Measurements from ENCODE around the gene CSNK2A2. TPM values are rescaled to one million over a fixed set of nuclear protein-coding genes. Genes with fewer than 3 reads are reported as not detected.

Gene CSNK2A2
- 10 to 100 TPM; 29.2 to 40.1 TPM for total RNA-seq

- Histone ChIP-seq H3K27ac (no peak within 1 kb of the TSS), H3K4me1 (ENCODE audit: control insufficient read depth in 1 of 2, low read depth in 2 of 2) (peaks cover 9 to 16% of the 10 kb centered on the region in 2 donors), H3K27me3 (replicated peaks; ENCODE audit: insufficient read depth) (no peaks in the 10 kb centered on the region), H3K36me3 (no peaks in the 10 kb centered on the region), H3K4me3 (peak within 1 kb of the TSS; percentile 90), H3K9me3 (no peaks in the 10 kb centered on the region)
- ATAC-seq (ENCODE audit: insufficient number of reproducible peaks, low FRiP score, low read depth) (peak; percentile 64), DNase-seq (ENCODE audit: low spot score) (no peak)
- TF ChIP-seq, protein P1, sequence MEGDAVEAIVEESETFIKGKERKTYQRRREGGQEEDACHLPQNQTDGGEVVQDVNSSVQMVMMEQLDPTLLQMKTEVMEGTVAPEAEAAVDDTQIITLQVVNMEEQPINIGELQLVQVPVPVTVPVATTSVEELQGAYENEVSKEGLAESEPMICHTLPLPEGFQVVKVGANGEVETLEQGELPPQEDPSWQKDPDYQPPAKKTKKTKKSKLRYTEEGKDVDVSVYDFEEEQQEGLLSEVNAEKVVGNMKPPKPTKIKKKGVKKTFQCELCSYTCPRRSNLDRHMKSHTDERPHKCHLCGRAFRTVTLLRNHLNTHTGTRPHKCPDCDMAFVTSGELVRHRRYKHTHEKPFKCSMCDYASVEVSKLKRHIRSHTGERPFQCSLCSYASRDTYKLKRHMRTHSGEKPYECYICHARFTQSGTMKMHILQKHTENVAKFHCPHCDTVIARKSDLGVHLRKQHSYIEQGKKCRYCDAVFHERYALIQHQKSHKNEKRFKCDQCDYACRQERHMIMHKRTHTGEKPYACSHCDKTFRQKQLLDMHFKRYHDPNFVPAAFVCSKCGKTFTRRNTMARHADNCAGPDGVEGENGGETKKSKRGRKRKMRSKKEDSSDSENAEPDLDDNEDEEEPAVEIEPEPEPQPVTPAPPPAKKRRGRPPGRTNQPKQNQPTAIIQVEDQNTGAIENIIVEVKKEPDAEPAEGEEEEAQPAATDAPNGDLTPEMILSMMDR (IDR thresholded peaks at IDR 0.05), result no peak
Observed at GRCh38 chr16:58198022-58198683, at the start of gene CSNK2A2. Gene CSNK2A2 (minus strand): TSS chr16:58198106. CDS start chr16:58197736, 370 bp downstream.

- no peaks in the 10 kb centered on the region for H3K36me3 ChIP-seq
- no peak overlapping the region for H3K4me3 ChIP-seq
- H3K4me1 ChIP-seq (ENCODE audit: control insufficient read depth in 1 of 2, low read depth in 2 of 2), result no peaks in the 10 kb centered on the region
Observed at GRCh38 chr16:58243528-58244004, 45.7 kb upstream of the CSNK2A2 start.

DNA sequence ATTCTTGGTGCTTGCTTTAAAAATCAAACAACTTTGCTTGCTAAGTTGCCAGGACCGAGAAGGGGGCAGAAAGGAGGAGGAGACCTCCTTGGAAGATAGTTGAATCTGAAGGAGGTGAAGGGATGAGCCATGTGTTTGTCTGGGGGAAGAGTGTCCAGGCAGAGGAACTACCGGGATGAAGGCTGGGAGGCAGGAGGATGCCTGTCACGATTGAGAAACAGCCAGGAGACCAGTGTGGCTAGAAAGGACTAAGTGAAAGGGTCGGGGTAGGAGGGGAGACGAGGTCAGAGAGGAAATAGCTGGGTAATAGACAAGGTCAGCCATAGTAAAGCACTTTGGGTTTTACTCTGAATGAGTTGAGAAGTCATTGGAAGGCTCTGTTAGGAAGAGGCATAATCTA, 38.9 kb upstream of the CSNK2A2 start:
- no peak for ATAC-seq (ENCODE audit: insufficient number of reproducible peaks, low FRiP score, low read depth)
- Histone ChIP-seq H3K36me3 (no peaks in the 10 kb centered on the region), H3K4me1 (ENCODE audit: control insufficient read depth in 1 of 2, low read depth in 2 of 2) (no peaks in the 10 kb centered on the region), H3K9me3 (no peaks in the 10 kb centered on the region), H3K4me3 (no peak overlapping the region), H3K27ac (no peak overlapping the region), H3K27me3 (replicated peaks; ENCODE audit: insufficient read depth) (no peaks in the 10 kb centered on the region)
- TF ChIP-seq, protein P1 (IDR thresholded peaks at IDR 0.05), result no peak
- no peak for DNase-seq (ENCODE audit: low spot score)

More at GRCh38 chr16:58243528-58244004, 45.7 kb upstream of the CSNK2A2 start:
- H3K27me3 ChIP-seq (replicated peaks; ENCODE audit: insufficient read depth), result no peaks in the 10 kb centered on the region
- H3K9me3 ChIP-seq, result no peaks in the 10 kb centered on the region
- DNase-seq (ENCODE audit: low spot score) (no peak), ATAC-seq (ENCODE audit: insufficient number of reproducible peaks, low FRiP score, low read depth) (no peak)
- TF ChIP-seq, protein P1 (IDR thresholded peaks at IDR 0.05), result no peak
- H3K27ac ChIP-seq, result no peak overlapping the region

- no peak for ATAC-seq (ENCODE audit: insufficient number of reproducible peaks, low FRiP score, low read depth)
- peak; percentile 28 for DNase-seq (ENCODE audit: low spot score)
- peak overlapping the region; percentile 60 for H3K4me3 ChIP-seq
- no peaks in the 10 kb centered on the region for H3K9me3 ChIP-seq
- H3K4me1 ChIP-seq (ENCODE audit: control insufficient read depth in 1 of 2, low read depth in 2 of 2), result no peaks in the 10 kb centered on the region
- H3K27ac ChIP-seq, result no peak overlapping the region
- TF ChIP-seq, protein P1 (IDR thresholded peaks at IDR 0.05), result no peak
- no peaks in the 10 kb centered on the region for H3K27me3 ChIP-seq (replicated peaks; ENCODE audit: insufficient read depth)
- no peaks in the 10 kb centered on the region for H3K36me3 ChIP-seq
Observed at GRCh38 chr16:58236231-58236690, 38.4 kb upstream of the CSNK2A2 start.

DNA sequence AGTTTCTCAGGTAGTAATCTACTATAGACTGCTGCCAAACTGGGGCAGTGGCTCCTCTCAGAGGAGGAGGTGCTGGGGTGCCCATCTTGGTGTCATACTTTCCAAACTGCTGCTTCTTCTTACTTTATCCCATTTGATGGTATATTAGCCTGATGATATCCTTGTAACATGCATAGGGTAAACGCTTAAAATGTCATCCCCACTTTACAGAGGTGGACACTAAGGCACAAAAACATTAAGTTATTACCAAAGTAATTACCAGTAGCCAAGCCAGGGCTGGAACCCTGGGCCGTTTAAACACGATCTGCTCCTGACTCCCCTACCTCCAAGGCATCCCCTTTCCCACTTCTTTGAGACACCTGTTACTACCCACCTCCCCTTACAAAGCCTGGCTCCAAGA, 37.8 kb upstream of the CSNK2A2 start:
- Histone ChIP-seq H3K27me3 (replicated peaks; ENCODE audit: insufficient read depth) (no peaks in the 10 kb centered on the region), H3K4me3 (no peak overlapping the region), H3K36me3 (no peaks in the 10 kb centered on the region), H3K4me1 (ENCODE audit: control insufficient read depth in 1 of 2, low read depth in 2 of 2) (no peaks in the 10 kb centered on the region), H3K27ac (no peak overlapping the region), H3K9me3 (no peaks in the 10 kb centered on the region)
- ATAC-seq (ENCODE audit: insufficient number of reproducible peaks, low FRiP score, low read depth) (no peak), DNase-seq (ENCODE audit: low spot score) (no peak)
- TF ChIP-seq, protein P1 (IDR thresholded peaks at IDR 0.05), result no peak

Measured in thoracic aorta (tissue), 2 donors.